HEK293 (cell line): ENCODE data around the gene CXADR.

Source experiments
- BCL11A ChIP-seq: fragments of 450-650 bp; formaldehyde crosslinking; IDR thresholded peaks from 2 replicates; pipeline ENCODE4 v1.5.1; 2016; ENCODE audit warnings: low read depth, missing biosample characterization, missing genetic modification characterization
- CTCF ChIP-seq: fragments of 450-650 bp; formaldehyde crosslinking; IDR thresholded peaks from 2 replicates; pipeline ENCODE4 v1.5.1; 2016; ENCODE audit warnings: missing biosample characterization, missing genetic modification characterization
- KLF1 ChIP-seq: fragments of 450-650 bp; formaldehyde crosslinking; IDR thresholded peaks from 2 replicates; pipeline ENCODE4 v1.5.1; 2016; ENCODE audit warnings: missing biosample characterization, missing genetic modification characterization
- PRDM10 ChIP-seq: fragments of 450-650 bp; formaldehyde crosslinking; IDR thresholded peaks from 2 replicates; pipeline ENCODE4 v1.5.1; 2016; ENCODE audit warnings: missing biosample characterization, missing genetic modification characterization
- YY1 ChIP-seq: fragments of 450-650 bp; formaldehyde crosslinking; IDR thresholded peaks from 2 replicates; pipeline ENCODE4 v1.5.1; 2018; ENCODE audit warnings: missing biosample characterization, missing genetic modification characterization
- ZBTB48 ChIP-seq: fragments of 450-650 bp; formaldehyde crosslinking; IDR thresholded peaks from 2 replicates; pipeline ENCODE4 v1.5.1; 2016; ENCODE audit warnings: missing biosample characterization, missing genetic modification characterization
- ZBTB7A ChIP-seq: fragments of 450-650 bp; formaldehyde crosslinking; IDR thresholded peaks from 2 replicates; pipeline ENCODE4 v1.5.1; 2016; ENCODE audit warnings: low read depth, missing biosample characterization, missing genetic modification characterization
- ZEB2 ChIP-seq: fragments of 450-650 bp; formaldehyde crosslinking; IDR thresholded peaks from 2 replicates; pipeline ENCODE4 v1.5.1; 2016; ENCODE audit warnings: missing biosample characterization, missing genetic modification characterization
- ZFP37 ChIP-seq: fragments of 450-650 bp; formaldehyde crosslinking; IDR thresholded peaks from 2 replicates; pipeline ENCODE4 v1.5.1; 2016; ENCODE audit warnings: missing biosample characterization, missing genetic modification characterization
- ZNF18 ChIP-seq: fragments of 450-650 bp; formaldehyde crosslinking; IDR thresholded peaks from 2 replicates; pipeline ENCODE4 v1.5.1; 2016; ENCODE audit warnings: missing biosample characterization, missing genetic modification characterization
- ZNF26 ChIP-seq: fragments of 450-650 bp; formaldehyde crosslinking; IDR thresholded peaks from 2 replicates; pipeline ENCODE4 v1.5.1; 2016; ENCODE audit warnings: missing biosample characterization, missing genetic modification characterization
- ZNF311 ChIP-seq: fragments of 450-650 bp; formaldehyde crosslinking; IDR thresholded peaks from 2 replicates; pipeline ENCODE4 v1.5.1; 2017; ENCODE audit warnings: missing biosample characterization, missing genetic modification characterization, borderline replicate concordance
- ZNF398 ChIP-seq: fragments of 450-650 bp; formaldehyde crosslinking; IDR thresholded peaks from 2 replicates; pipeline ENCODE4 v1.5.1; 2017; ENCODE audit warnings: missing biosample characterization, missing genetic modification characterization
- ZNF704 ChIP-seq: fragments of 450-650 bp; formaldehyde crosslinking; IDR thresholded peaks from 2 replicates; pipeline ENCODE4 v1.5.1; 2016; ENCODE audit warnings: missing biosample characterization, missing genetic modification characterization

GRCh38 chr21:17570786-17571185, 57.9 kb downstream of the CXADR start:
- TF ChIP-seq BCL11A (tag by site-specific recombination) (no peak), ZEB2 (tag by site-specific recombination) (no peak), ZNF704 (no peak), CTCF (tag by site-specific recombination) (no peak), YY1 (tag by site-specific recombination) (no peak), ZNF311 (tag by site-specific recombination) (no peak), ZFP37 (no peak), ZNF18 (tag by site-specific recombination) (no peak), ZBTB7A (tag by site-specific recombination) (no peak), ZBTB48 (no peak), ZNF26 (tag by site-specific recombination) (no peak), ZNF398 (tag by site-specific recombination) (no peak), PRDM10 (tag by site-specific recombination) (no peak), KLF1 (tag by site-specific recombination) (no peak)
